NCI-H1436 treated with DMSO at 0.1 percent for 48 hours (cell line): Measurements from ENCODE around the gene CTNNA2.

Source experiments
- DNase-seq: peaks from one replicate; lab custom pipeline; 2025; lab: John Stamatoyannopoulos, UW

CTNNA2 gene

DNA sequence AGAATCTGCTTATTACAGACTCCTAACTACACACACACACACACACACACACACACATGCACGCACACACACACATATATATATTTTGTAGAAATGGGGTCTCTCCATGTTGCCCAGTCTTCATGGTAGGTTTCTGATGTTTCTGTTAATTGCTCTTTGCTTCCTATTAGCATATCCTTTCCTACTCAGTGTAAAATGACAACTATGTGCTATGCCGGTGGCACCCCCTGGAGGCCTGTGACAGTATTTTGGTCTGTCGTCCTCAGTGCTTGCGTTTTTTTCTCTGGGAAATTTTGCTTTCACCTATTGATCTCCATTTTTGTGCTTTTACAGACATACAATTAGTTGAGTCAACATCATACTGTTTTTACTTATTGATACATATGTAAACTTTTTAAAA lies 469.6 kb downstream of the CTNNA2 start:
- DNase-seq, result no peak

DNA sequence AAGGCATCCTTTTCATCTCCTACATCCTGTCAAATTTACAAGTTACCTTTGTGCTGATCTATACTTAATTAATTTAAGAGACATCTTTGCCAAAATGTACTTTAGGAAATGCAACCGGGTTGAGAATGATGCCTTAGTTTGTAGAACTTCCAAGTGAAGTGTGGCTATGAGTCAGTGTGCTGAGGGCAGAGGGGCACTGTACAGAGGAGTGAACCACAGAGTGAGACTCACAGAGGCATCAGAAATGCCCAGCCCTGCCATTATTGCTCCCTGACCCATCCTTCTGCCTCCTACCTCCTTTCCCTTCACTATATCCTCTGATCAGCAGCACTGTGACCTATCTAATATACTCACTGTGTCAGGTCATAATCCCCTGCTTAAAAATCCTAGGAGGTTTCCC lies 471.6 kb downstream of the CTNNA2 start:
- DNase-seq, result no peak

DNA sequence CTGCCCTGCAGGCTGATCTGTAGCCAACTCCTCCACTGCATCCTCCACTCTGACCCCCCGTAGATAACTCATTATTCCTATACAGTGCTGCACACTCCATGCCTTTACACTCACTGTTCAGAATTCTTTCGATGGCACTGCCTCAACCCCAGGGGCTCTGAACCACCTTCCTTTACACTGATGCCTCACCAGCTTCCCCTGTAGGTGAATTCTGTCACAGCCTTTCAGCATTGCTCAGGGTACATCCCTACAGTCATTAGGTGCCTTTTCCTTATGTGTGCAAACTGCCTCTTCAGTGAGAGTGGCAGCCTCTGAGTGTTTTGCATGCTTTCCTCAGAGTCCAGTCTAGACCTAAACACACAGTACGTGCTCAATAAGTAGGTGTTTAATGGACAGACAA lies 472.3 kb downstream of the CTNNA2 start:
- DNase-seq, result no peak

DNA sequence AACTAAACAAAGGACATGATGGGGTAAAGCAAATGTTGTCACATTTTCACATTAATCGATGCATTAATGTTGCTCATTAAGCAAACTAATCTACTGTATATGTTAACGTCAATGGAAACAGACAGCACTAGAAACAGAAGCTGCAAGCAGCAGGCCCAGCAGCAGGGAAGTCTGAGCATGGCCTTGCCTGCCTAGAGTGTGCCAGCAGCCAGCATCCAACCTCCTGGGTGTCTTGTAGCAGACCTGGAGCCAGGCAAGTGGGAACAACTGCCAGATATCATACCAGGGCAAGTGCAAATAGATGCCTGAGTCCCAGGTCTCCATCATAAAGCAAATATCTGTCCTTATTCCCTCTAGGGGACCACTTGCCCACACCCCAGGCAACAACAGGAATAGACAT lies 472.7 kb downstream of the CTNNA2 start:
- DNase-seq, result no peak

DNA sequence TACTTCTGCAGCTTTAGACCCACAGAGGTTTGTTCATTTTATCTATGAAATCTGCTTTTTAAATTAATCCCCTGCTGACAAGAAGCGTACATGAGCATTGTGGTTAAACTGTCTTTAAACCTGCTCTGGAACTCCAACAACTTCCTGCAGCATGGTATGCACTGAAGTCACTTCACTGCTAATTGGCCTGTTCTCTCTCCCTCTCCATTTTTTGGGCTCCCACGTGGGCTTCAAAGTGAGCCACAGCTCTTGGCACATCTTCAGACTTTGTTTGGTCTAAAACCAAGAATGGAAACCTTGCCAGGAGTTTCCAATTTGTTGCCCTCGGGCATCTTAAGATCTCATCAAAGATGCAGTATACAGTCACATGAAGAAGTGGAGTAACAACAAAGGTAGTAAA lies 480.3 kb downstream of the CTNNA2 start:
- DNase-seq, result no peak

DNA sequence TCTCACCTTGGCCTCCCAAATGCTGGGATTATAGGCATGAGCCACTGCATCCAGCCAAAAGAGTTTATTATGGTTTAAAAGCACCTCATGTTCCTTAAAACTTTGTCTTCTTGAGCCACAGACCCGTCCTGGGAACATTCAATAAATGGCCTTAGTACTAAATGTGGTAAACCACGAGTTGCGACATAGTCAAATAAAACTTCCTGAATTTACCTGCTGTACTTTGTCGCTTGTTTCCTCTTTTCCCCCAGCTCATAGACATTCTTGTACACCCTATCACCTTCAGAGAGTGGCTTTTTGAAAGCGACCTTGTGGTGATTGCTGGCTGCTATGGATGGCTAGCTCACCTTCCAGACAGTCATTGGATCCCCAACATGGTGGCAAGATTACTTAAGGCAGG lies 481.3 kb downstream of the CTNNA2 start:
- no peak for DNase-seq

DNA sequence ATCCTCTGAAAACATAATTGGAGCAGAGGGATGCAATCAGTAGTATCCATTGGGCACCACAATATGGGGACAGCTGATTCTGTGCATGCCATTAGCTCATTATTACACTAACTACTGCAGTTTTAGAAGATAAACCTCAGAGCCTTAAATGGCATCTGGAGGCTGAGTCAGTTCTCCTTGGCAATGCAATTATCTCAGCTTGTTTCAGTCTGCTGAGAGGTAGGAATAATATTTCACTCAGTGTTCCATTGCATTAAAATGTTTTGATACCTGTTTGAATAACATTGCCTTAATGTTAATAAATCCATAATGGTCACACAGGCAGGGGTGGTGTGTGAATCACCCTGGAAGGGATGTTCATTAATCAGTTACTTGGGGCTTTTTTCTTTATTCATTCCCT lies 482.1 kb downstream of the CTNNA2 start:
- DNase-seq, result no peak

DNA sequence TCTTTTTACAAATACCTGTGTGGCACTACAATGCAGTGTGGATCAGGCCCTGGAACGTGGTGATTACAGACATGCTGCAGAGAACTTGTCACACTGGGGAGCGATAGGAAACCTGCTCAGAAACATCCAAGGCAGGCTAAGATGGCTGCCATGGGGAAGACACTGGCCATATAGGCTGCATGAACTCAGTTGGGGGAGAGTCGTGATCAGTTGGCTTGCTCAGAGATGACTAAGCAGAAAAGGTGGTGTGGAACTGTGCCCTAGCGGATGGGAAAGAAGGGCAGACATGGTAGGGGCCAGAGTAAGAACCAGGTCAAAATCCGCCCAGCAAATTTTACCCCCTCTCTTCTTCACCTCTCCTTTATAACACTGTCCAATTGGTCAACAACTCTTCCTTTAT lies 483.9 kb downstream of the CTNNA2 start:
- no peak for DNase-seq

DNA sequence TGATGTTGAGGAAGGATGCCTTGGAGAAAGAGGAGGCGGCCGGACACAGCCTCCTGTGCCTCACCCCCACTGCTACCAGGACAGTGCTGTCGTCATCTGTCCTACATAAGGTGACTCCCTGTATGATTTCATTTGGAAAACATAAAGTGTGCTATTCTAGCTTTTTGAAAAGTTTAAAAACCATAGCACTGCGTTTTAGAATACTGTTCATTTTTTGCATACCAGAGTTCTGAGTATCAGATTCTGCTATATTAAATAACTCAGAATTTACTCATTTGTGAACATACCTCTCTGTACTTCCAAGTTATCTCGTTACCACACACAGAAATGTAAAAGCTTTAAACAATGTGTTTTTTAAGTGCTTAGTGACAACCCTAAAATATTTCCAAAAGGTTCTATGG lies 488.9 kb downstream of the CTNNA2 start:
- DNase-seq, result no peak

DNA sequence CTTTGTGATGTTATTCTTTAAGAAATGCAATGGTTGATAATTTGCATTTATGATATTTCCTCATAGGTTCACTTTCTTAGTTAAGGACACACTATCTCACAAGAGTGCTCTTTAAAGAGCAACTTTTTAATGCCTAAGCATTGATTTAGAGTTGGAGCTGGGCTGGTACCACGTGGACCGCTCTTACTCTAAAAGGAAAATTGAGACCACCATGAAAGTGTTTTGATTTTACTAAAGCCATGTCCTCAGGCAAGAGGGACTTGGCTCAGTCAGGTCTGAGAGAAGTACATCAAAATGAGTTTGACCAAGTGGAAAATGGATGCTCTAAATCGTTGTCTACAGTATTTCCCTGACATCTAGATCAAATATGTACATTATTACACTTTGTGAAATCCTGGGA lies 489.3 kb downstream of the CTNNA2 start:
- DNase-seq, result no peak

DNA sequence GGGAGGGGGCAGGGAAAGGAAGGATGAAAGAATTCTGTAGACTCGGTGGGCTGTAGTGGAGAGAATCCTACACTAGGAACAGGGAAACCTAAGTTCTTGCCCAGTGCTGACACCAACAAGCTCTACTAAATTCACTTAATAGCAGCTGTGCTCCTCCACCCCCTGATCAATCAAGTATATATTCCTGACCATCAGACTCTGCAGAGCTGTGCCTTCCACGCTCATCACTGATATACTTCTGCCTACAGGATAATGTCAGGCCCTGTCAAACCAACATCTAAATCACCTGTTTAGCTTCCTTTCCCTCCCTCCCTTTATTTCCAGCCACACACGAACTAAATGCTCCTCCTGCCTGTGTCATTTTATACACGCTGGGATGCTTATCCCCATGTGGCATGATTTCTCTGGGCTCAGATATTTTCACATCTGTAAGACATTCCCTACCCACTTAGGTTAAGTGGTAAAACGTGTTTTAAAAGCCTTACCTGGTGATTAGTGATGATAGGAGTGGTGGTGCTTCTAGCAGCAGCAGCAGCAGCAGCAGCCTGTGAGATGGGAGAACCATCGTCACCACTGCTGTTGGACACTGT lies 489.8 kb downstream of the CTNNA2 start:
- DNase-seq, result no peak

DNA sequence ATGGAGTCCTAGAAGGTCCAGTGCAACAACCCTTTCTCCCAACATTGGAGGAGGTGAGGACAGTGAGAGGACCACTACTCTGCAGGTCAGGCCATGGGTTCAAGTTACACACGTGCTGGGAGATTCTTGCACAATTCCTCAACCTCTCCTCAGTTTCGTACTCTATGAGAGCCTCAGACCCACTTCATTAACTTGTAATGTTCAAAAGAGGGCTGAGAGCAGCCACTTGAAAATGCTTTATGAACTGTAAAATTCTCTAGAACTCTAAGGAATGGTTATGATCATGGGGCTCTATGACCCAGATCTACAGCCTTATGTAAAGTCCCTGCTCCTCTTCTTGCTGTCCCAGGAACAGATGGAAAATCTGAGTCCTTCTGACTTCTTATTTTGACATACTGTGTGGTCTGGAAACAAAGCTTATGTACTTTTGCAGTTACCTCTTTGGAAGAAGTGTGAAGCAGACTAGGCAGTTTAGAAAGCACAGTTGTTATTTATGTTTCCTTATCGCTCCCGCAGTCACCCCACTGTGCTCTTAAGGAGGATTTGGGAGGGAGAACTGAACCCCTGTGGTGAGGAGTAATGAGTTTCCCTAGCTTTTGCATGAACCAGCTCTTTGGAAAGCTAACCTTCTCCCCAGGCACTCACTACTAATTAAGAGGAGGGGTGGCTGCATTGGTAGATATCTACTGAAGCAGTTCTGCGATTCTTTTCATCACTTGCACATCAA lies 495.1 kb downstream of the CTNNA2 start:
- DNase-seq, result no peak

DNA sequence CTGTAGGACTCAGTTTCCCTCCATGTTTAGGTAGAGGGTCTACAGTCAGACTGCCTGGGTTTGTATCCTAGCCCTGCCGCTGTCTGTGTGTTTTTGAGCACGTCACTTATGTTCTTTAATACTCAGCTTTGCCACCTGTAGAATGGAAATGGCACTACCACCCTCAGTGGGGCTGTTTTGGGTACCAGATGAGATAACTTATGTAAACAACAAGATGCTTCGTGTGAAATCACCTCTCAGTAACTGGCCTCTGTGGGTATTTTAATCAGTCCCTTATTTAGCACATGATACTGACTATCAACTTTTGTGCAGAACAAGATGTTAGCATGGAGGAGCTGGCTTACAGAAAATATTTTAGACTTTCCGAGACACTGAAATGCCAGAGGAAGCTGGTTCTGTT lies 495.7 kb downstream of the CTNNA2 start:
- DNase-seq, result no peak

DNA sequence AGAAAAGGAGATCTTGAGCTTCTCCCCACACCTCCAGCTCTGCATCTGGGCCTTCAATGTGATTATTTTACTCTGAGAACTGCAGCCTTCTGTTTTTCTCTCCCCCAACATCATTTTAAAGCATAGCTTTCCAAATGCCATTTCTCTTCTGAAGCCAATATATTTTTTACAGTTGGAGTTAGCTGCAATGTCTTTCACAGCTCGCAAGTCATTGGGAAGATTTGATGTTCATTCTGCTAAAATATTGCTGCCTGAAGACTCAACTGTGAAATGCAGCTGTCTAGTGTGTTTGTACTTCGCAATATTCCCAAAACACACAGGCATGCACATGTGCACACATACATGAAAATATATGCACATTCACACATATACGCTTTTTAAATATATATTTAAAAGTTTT lies 496.4 kb downstream of the CTNNA2 start:
- no peak for DNase-seq

DNA sequence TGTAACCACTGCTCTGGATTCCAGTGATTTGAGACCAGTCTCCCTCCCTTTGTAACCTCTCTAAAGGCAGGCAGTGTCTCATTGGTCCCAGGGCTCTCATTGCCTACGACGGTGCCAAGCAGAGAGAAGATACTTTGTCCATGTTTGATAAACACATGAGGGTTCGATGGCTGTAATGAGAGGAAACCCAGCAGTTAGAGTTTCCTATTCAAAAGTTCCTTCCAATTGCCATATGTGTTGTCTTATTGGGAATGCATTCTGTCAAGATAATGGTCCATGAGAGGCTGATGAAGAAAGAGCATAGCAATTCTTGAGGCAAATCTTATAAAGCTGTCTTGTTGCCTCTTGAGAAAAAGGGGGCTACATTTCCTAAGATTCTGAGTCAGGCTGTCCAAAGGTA lies 499.2 kb downstream of the CTNNA2 start:
- no peak for DNase-seq

DNA sequence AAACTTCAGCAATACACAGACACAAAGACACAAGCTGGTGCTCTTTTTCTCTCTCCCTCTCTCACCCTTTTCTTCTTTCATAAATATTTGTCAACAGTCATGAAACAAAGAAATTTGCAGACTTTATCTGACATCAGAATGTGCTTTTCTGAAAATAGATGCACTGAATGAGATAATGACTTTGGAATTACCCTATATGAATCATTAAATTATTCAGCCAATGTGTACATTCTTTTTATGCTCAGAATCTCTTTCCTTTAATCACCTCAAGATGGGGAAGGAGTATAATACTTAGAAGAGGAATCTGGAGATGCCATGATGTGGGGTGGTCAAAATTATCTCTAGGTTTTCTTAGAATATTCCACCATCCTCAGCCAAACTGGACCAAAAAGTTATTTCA lies 501.8 kb downstream of the CTNNA2 start:
- DNase-seq, result no peak

DNA sequence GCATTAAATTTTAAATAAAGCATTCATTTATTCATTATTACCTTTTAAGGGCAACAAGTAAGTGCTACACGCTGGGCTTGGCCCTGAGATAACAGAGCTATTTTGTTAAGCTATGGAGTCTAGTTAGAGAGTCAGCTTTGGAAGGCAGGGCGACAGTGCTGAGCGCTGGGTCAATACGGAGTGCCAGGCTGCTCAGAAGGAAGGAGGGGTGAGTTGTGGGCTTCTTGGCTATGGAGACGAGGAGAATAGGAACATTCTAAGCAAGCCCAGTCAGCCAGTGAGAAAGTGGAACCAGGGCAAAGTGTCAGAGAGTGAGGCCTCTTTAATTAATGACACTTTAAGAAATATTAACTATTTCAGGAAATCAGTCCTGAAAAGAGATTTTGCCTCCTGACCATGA lies 503.3 kb downstream of the CTNNA2 start:
- DNase-seq, result no peak

DNA sequence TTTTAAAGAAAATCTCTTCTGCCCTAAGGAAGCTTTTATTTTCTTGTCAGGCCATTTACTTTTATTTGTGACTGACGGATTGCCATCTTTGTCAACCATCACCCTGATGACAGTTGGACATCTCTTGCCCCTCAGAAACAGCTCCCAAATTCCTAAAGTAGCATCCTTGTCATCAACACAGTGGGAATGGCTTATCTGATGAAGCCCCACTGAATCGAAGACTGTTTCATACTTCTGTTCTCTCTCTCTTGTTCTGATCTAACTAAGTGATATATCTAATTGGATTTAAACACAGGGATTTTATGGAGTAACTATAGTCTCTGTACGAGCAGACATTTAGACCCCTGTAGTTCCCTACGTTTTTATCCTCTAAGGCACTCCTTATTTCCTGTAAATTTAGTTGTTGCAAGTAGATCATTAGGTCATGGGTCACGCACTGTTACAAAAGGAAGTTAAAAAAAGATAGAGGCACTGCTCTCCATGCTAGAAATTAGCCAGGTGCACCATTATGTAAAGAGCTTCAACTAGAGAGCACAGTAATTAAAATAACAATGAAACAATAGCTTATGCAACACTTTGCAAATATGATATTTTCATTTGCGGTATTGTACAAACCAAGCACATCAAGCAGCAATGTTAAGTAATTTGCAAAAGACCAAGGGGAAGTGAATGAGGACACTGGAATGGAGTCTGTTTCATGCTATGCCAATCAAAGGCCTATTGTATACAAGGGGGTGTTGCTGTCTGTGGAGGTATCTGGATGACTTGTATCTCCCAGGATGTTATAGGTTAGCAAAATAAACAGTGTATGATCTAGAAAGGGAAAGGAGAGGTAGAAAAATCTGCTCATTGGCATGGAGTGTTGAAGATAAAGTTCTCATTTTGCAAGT lies 507.0 kb downstream of the CTNNA2 start:
- no peak for DNase-seq

DNA sequence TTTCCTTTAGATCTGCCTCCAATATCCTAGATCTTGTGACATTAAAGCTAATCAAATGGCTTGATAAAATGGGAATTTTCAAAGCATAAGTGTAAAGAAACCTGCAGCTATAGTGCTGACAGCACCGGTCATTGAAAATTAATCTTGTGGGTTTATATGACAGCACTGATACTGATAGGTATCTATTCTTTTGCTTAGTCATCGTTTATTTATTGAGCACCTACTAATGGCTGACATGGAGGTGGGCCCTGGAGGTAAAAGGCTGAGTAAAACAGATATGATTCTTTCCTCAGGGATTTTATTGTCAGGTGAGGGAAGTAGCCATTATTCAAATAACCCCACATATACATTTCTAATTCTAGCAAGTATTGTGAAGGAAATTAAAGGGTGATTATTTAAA lies 509.2 kb downstream of the CTNNA2 start:
- no peak for DNase-seq

DNA sequence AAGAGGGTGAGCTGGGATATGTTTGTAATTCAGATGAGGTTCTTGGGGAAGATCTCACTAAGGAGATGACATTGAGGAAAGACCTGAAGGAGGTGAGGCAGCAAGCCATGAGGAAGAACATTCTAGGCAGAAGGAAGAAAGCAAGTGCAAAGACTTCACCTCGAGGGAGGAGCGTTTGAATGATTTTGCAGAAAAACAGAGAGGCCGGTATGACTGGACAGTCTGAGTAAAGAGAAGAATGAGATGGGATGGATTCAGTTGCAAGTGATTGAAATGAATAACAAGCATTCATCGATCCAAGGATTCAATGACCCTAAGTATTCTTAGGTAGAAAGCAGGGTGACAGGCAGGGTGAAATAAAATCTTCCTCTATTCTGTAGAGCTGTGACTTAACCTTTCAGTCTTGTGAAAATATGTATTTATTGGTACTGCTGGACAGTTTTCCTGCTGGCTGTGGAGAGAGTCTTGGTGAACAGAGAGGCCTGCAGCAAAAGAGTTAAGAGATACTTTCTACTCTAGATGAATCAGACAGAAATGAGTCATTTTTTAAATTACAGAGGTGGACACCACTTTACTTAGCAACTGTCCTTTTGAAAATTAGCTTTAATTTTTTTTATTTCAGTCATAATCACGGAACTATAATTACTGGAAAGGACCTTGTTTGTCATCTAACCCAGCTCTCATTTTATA lies 513.3 kb downstream of the CTNNA2 start:
- no peak for DNase-seq

DNA sequence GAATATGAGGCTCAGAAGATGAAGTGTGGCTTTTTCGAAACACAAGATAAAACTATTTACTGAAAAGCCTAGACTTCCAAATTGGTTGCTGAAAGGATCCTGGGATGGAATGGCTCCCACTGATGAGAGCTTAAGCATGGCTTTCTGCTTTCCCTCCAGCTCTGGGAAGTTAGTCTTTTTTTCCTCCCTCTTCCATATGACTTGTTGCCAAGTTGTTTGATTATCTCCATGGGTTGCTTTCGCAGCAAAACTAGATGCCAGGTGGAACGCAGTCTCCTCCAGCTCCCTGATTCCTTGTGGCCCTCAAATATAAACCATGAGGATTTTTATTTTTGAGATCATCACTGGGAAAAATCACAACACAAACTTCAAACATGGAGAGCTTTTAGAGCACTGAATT lies 515.2 kb downstream of the CTNNA2 start:
- DNase-seq, result no peak

DNA sequence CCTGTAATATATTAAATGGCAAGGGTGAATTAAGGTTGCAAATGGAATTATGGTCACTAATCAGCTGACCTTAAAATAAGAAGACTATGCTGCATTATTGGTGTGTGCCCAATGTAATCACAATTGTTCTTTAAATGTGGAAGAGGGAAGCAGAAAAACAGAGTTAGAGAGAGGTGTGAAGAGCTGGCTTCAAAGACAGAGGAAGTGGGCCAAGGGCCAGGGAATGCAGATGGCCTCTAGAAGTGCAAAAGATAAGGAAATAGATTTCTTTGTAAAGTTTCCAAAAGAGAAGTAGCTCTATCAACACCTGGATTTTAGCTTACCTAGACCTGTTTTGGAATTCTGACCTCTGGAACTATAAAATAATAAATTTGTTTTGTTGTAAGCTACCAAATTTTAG lies 515.7 kb downstream of the CTNNA2 start:
- DNase-seq, result no peak

DNA sequence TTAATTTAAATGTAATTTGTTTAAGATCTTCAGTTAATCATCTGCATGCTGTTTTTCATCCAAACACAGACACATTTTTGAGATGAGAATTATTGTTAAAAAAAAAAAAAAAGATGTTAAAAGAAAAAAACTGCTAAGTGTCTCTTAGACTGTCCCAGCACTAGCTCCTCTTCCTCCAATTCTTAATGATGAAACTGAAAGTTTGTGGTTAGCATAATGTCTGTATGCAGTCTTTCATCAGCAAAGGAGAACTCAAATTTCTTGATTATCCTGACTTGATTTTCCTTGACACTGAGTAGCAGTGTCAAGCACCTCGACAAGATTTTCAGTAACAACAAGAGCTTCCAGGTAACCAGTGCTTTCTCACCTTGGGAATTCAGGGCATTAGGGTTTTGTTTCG lies 517.3 kb downstream of the CTNNA2 start:
- DNase-seq, result no peak
